Vagina (tissue), 2 donors: ENCODE results near the gene PRMT7. TPM values are rescaled to one million over a fixed set of nuclear protein-coding genes. Genes with fewer than 3 reads are reported as not detected.

Source experiments
- DNase-seq, 2 donors: peaks; one replicate each; pipeline ENCODE4 v3.0.0-alpha.2; 2017; ENCODE audit errors: extremely low spot score in 2 of 2
- H3K27ac ChIP-seq: fragments of 200-600 bp; sonication (generic); one replicate; pipeline ENCODE4 v1.5.1; 2019
- H3K27me3 ChIP-seq: fragments of 200-600 bp; sonication (generic); one replicate; pipeline ENCODE4 v1.5.1; 2019
- H3K36me3 ChIP-seq, 2 donors: fragments of 200-600 bp; sonication (generic); one replicate each; pipeline ENCODE4 v1.5.1; 2017 to 2019
- H3K4me1 ChIP-seq: fragments of 200-600 bp; sonication (generic); one replicate; pipeline ENCODE4 v1.5.1; 2019
- H3K4me3 ChIP-seq, 2 donors: fragments of 200-600 bp; sonication (generic); 1 replicate in 1 of 2; 2 replicates in 1 of 2; pipeline ENCODE4 v1.5.1; 2016 to 2019
- H3K9me3 ChIP-seq: fragments of 200-600 bp; sonication (generic); one replicate; pipeline ENCODE4 v1.5.1; 2019
- POLR2A ChIP-seq, 2 donors: fragments of 450-650 bp; IDR thresholded peaks; one replicate each; pipeline ENCODE4 v1.6.1; 2017; ENCODE audit warnings: antibody characterized with exemption in 2 of 2, mild to moderate bottlenecking in 2 of 2, moderate library complexity in 2 of 2
- POLR2AphosphoS5 ChIP-seq, 2 donors: sonication (generic); formaldehyde crosslinking; IDR thresholded peaks; one replicate each; pipeline ENCODE4 v1.9.0; 2017; ENCODE audit warnings: antibody characterized with exemption in 2 of 2, mild to moderate bottlenecking in 2 of 2, low read depth in 1 of 2; ENCODE audit not compliant: insufficient read depth in 1 of 2
- intact Hi-C: fragments of 100-400 bp; cut with DNase I; formaldehyde crosslinking; loops from one replicate; pipeline ENCODE4 v1.15.1; 2023
- total RNA-seq: library from RNA; depleted of rRNA; stranded (reverse); fragments of >200 nt; gene quantifications from one replicate; pipeline ENCODE4 v1.2.3, GENCODE V29; 2016
- TF ChIP-seq, protein P1 (sequence below), 3 experiments: fragments of 450-650 bp in 2 of 3; fragments of 200-600 bp in 1 of 3; sonication (generic) in 1 of 3; IDR thresholded peaks; one replicate each; pipeline ENCODE4 v1.5.1; 2017 to 2019; ENCODE audit warnings: antibody characterized with exemption in 3 of 3, mild to moderate bottlenecking in 2 of 3, moderate library complexity in 2 of 3

The PRMT7 gene
- total RNA-seq, 1 donor from 2014 or later, result 47.9 TPM

- H3K9me3 ChIP-seq, result no peaks in the 10 kb centered on the region
- TF ChIP-seq POLR2AphosphoS5 (IDR thresholded peaks at IDR 0.05; ENCODE audit: insufficient read depth in 1 of 2, low read depth in 1 of 2) (no peak), POLR2A (IDR thresholded peaks at IDR 0.05) (no peak)
- TF ChIP-seq, protein P1, sequence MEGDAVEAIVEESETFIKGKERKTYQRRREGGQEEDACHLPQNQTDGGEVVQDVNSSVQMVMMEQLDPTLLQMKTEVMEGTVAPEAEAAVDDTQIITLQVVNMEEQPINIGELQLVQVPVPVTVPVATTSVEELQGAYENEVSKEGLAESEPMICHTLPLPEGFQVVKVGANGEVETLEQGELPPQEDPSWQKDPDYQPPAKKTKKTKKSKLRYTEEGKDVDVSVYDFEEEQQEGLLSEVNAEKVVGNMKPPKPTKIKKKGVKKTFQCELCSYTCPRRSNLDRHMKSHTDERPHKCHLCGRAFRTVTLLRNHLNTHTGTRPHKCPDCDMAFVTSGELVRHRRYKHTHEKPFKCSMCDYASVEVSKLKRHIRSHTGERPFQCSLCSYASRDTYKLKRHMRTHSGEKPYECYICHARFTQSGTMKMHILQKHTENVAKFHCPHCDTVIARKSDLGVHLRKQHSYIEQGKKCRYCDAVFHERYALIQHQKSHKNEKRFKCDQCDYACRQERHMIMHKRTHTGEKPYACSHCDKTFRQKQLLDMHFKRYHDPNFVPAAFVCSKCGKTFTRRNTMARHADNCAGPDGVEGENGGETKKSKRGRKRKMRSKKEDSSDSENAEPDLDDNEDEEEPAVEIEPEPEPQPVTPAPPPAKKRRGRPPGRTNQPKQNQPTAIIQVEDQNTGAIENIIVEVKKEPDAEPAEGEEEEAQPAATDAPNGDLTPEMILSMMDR (IDR thresholded peaks at IDR 0.05), result no peak
- H3K27me3 ChIP-seq, result no peaks in the 10 kb centered on the region
- DNase-seq, result no peak
- H3K4me3 ChIP-seq, result no peak overlapping the region
- H3K4me1 ChIP-seq, result peaks cover 18% of the 10 kb centered on the region
- no peak overlapping the region for H3K27ac ChIP-seq
- intact Hi-C loops, result no loop called here
- H3K36me3 ChIP-seq, result peaks cover 0 to 23% of the 10 kb centered on the region in 2 donors
These were observed 50.1 kb downstream of the PRMT7 start for GRCh38 chr16:68360956-68361355.

DNA sequence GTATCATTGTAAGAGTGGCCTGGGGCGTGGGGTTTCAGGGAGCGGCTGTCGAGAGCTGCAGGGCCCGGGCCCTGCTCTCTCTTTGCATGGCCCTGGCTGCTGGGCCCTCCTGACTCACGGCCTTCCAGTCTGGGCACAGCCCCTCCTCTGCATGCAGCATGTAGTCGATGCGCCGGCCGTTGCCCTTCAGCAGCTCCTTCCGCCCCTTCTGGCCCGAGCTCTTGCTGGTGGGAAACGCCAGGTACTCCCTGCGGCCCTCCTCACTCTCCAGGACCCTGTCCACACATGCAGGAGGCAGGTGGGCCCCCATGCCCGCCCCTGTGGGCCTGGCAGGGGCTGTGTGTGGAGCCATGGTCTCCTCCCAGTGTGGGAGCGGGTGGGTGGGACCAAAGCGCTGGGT, 50.7 kb downstream of the PRMT7 start:
- H3K27ac ChIP-seq, result no peak overlapping the region
- peaks cover 0 to 18% of the 10 kb centered on the region in 2 donors for H3K36me3 ChIP-seq
- H3K4me3 ChIP-seq, result peak overlapping the region in 1 of 2 donors; percentile 10
- no peaks in the 10 kb centered on the region for H3K27me3 ChIP-seq
- TF ChIP-seq, protein P1 (IDR thresholded peaks at IDR 0.05), result no peak
- no peak for TF ChIP-seq POLR2AphosphoS5 (IDR thresholded peaks at IDR 0.05; ENCODE audit: insufficient read depth in 1 of 2, low read depth in 1 of 2)
- TF ChIP-seq POLR2A (IDR thresholded peaks at IDR 0.05), result no peak
- no peak for DNase-seq
- H3K9me3 ChIP-seq, result no peaks in the 10 kb centered on the region
- peaks cover 18% of the 10 kb centered on the region for H3K4me1 ChIP-seq
- intact Hi-C loops, result no loop called here

DNA sequence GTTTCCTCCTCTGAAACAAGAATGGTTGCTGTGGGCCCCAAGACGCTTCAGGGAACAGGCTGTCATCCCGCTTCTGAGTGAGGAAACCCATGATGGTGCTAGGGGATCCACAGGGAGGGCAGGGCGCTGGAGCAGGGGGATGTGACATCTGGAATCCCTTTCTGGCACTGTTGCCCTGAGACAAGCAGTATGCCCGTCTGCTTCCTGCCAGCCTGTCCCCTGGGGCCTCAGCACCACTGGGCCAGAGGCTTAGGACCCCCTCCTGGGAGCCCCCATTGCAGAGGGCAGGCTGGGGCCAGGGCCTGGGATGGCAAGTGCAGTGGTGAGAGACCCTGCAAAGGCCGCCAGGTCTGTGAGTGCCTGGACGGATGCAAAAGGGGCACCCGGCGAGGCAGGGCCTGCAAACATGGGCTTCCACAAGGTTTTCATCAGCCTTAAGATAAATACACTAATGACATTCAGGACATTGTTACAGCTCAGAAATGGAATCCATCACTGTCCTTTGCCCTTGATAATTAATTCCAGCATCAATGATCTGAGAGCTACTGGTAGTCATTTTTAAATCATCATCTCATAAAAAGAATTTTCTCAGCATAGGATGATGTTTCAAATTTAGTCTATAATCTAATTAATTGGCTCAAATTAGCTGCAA, 51.6 kb downstream of the PRMT7 start:
- H3K27ac ChIP-seq, result no peak overlapping the region
- intact Hi-C loops, result no loop called here
- H3K9me3 ChIP-seq, result no peaks in the 10 kb centered on the region
- no peaks in the 10 kb centered on the region for H3K27me3 ChIP-seq
- TF ChIP-seq, protein P1 (IDR thresholded peaks at IDR 0.05), result no peak
- TF ChIP-seq POLR2AphosphoS5 (IDR thresholded peaks at IDR 0.05; ENCODE audit: insufficient read depth in 1 of 2, low read depth in 1 of 2) (no peak), POLR2A (IDR thresholded peaks at IDR 0.05) (no peak)
- no peak for DNase-seq
- peaks cover 18% of the 10 kb centered on the region for H3K4me1 ChIP-seq
- no peak overlapping the region for H3K4me3 ChIP-seq
- H3K36me3 ChIP-seq, result peaks cover 0 to 9% of the 10 kb centered on the region in 2 donors

DNA sequence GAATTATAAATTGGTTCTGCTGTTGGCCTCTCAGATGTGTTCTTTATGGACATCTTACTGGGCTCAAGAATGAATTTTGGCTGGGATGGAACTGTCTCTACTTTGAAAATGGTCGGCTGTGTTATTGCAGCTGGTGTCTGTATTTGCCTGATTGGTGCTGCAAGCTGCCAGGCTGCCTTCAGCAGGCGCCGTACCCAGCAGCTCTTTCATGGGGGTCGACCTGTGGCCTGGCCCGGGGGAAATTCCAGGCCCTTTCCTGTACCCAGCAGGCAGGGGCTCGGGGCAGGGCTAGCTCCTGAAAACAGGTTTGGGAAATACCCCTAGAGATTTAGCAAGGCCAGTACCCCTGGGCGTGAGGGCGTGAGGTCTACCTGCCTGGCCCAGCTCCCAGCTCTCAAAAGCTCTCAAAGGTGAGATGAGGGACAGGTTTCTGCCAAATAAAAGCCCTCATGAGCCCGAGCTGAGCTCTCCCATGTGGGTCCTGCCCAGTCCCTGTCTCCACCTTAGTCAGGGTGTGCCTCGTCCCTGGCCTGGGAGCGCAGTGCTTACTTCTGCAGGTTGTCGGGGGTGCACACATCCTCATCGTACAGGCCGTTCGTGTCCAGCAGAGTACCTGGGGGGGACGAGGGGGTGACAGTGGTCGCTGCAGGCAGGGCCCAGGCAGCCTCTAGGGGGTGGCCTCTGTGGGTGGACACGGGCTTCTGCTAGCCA, 52.3 kb downstream of the PRMT7 start:
- Histone ChIP-seq H3K4me3 (no peak overlapping the region), H3K4me1 (peaks cover 18% of the 10 kb centered on the region), H3K27ac (no peak overlapping the region), H3K27me3 (no peaks in the 10 kb centered on the region), H3K36me3 (peaks cover 0 to 1% of the 10 kb centered on the region in 2 donors), H3K9me3 (no peaks in the 10 kb centered on the region)
- intact Hi-C loops, result no loop called here
- TF ChIP-seq POLR2A (IDR thresholded peaks at IDR 0.05) (no peak), POLR2AphosphoS5 (IDR thresholded peaks at IDR 0.05; ENCODE audit: insufficient read depth in 1 of 2, low read depth in 1 of 2) (no peak)
- TF ChIP-seq, protein P1 (IDR thresholded peaks at IDR 0.05), result no peak
- DNase-seq, result no peak
